Measurements from ENCODE around the gene RGS9BP. TPM values are rescaled to one million over a fixed set of nuclear protein-coding genes. Genes with fewer than 3 reads are reported as not detected.

The RGS9BP gene
- total RNA-seq, 1 experiment from 2014 or later, result 0.13 TPM

GRCh38 chr19:32652894-32653598 is 22.6 kb upstream of the RGS9BP start:
- Histone ChIP-seq H2BK20ac (ENCODE audit: low read depth, low read length, poor library complexity, severe bottlenecking) (no peak overlapping the region), H4K8ac (replicated peaks; ENCODE audit: insufficient read length, low read depth, low read length) (no peak overlapping the region), H4K91ac (ENCODE audit: insufficient read length, low read depth, low read length) (no peak overlapping the region), H2AK5ac (ENCODE audit: insufficient read length, low read length) (no peak overlapping the region), H3K9ac (ENCODE audit: extremely low read depth, insufficient read length, low read length) (no peak overlapping the region), H2AFZ (ENCODE audit: low read length) (no peak overlapping the region), H3K14ac (ENCODE audit: insufficient read depth, low read length) (no peak overlapping the region), H3K4ac (ENCODE audit: low read depth, low read length) (no peak overlapping the region), H3K23ac (ENCODE audit: insufficient read length, low read depth, low read length) (no peak overlapping the region), H3K4me1 (ENCODE audit: insufficient read depth, low read length) (no peaks in the 10 kb centered on the region; the same call in 1 of the 2 replicates), H4K5ac (ENCODE audit: insufficient read length, low read depth, low read length) (no peak overlapping the region), H3K79me2 (ENCODE audit: insufficient read depth, low read length) (no peaks in the 10 kb centered on the region), H3K18ac (ENCODE audit: insufficient read length, low read depth, low read length) (no peak overlapping the region), H4K20me1 (ENCODE audit: control insufficient read depth, insufficient read depth, insufficient read length) (no peaks in the 10 kb centered on the region), H2BK12ac (ENCODE audit: insufficient read length, low read depth, low read length) (no peak overlapping the region), H3K23me2 (ENCODE audit: insufficient read length, low read depth, low read length, poor library complexity, severe bottlenecking) (no peaks in the 10 kb centered on the region), H3K27ac (ENCODE audit: insufficient read length, low read depth, low read length) (no peak overlapping the region), H3K27me3 (ENCODE audit: insufficient read depth, low read length) (no peaks in the 10 kb centered on the region), H2BK120ac (ENCODE audit: low read depth, low read length, poor library complexity, severe bottlenecking) (no peak overlapping the region), H3K56ac (ENCODE audit: insufficient read length, low read depth, low read length) (no peak overlapping the region), H3K9me3 (ENCODE audit: control insufficient read depth, low read depth, low read length) (no peaks in the 10 kb centered on the region), H2BK15ac (ENCODE audit: low read depth, low read length) (no peak overlapping the region), H2BK5ac (ENCODE audit: insufficient read length, low read length) (no peak overlapping the region), H3T11ph (ENCODE audit: low read length) (no peak overlapping the region), H3K4me2 (ENCODE audit: insufficient read depth, insufficient read length, low read length) (no peak overlapping the region), H3K79me1 (ENCODE audit: insufficient read depth, low read depth, low read length, poor library complexity, severe bottlenecking) (no peaks in the 10 kb centered on the region)
- Mint-ChIP-seq H3K36me3 (ENCODE audit: insufficient read depth in 1 of 3, low read depth in 3 of 3) (peaks cover 18 to 41% (median 32%) of the 10 kb centered on the region in 3 experiments; a peak in 6 of 7 replicates), H3K27me3 (ENCODE audit: low read depth) (no peaks in the 10 kb centered on the region), H3K9me3 (no peaks in the 10 kb centered on the region), H3K4me1 (peaks cover 11 to 20% of the 10 kb centered on the region in 2 experiments), H3K27ac (peak overlapping the region; percentile 55 to 86 (median 83); a peak in 5 of 7 replicates), H3K4me3 (no peak overlapping the region)
- TF ChIP-seq, protein P1, sequence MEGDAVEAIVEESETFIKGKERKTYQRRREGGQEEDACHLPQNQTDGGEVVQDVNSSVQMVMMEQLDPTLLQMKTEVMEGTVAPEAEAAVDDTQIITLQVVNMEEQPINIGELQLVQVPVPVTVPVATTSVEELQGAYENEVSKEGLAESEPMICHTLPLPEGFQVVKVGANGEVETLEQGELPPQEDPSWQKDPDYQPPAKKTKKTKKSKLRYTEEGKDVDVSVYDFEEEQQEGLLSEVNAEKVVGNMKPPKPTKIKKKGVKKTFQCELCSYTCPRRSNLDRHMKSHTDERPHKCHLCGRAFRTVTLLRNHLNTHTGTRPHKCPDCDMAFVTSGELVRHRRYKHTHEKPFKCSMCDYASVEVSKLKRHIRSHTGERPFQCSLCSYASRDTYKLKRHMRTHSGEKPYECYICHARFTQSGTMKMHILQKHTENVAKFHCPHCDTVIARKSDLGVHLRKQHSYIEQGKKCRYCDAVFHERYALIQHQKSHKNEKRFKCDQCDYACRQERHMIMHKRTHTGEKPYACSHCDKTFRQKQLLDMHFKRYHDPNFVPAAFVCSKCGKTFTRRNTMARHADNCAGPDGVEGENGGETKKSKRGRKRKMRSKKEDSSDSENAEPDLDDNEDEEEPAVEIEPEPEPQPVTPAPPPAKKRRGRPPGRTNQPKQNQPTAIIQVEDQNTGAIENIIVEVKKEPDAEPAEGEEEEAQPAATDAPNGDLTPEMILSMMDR (conservative IDR thresholded peaks at IDR 0.05), result no peak
- no peak for DNase-seq
- no CpG with 5 or more reads among the region's 12 CpGs for WGBS (ENCODE audit: extremely low coverage, insufficient read length, low lambda C conversion rate)

Measured in H9 (cell line).